Medulla oblongata (tissue), 1 donor: ENCODE results near the gene CARD10.
"Not testable (repeated sequence)": the region's sequence is repeated elsewhere in the genome, so short reads cannot be mapped to it uniquely, and the experiment has no call there.

Source experiments
- DNase-seq: peaks from one replicate; pipeline ENCODE4 v3.0.0-alpha.2; 2015; ENCODE audit errors: extremely low spot score

CARD10 gene

DNA sequence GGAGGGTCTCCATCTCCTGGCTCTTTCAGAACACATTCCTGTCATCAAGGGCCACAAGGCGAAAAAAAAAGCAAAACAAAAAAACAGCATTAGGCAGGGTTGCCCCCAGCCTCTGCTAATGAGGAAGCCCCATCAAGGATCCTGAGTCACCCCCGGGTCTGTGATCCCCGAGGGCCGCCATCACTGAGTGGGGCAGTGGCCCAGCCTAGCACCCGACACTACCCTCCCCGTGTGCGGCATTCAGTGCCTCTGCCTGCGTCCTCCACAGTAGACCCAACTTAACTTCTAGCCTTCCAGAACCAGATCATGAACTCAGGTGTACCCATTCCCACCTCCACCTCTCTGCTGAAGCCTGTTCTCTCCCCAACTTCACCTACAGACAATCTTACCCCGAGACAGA lies 34.5 kb upstream of the CARD10 start:
- no peak for DNase-seq

- no peak for DNase-seq
Observed at GRCh38 chr22:37552524-37553163, 33.4 kb upstream of the CARD10 start.

- no peak for DNase-seq
Observed at GRCh38 chr22:37551981-37552380, 32.8 kb upstream of the CARD10 start.

DNA sequence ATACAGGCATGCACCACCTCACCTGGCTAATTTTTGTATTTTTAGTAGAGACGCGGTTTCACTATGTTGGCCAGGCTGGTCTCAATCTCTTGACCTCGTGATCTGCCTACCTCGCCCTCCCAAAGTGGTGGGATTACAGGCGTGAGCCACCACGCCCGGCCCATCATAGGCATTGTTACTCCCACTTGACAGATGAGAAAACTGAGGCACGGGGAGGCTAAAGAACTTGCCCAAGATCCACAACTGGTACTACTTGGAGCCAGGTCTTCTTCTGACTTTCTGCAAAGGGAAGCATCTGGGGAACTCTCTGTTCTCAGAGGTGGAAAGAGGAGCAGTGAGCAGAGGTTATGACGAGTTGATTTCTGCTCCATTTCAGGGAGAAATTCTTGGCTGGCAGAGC lies 31.7 kb upstream of the CARD10 start:
- not testable (repeated sequence) for DNase-seq

GRCh38 chr22:37549704-37550059 lies 30.5 kb upstream of the CARD10 start:
- DNase-seq: peak; percentile 92

DNA sequence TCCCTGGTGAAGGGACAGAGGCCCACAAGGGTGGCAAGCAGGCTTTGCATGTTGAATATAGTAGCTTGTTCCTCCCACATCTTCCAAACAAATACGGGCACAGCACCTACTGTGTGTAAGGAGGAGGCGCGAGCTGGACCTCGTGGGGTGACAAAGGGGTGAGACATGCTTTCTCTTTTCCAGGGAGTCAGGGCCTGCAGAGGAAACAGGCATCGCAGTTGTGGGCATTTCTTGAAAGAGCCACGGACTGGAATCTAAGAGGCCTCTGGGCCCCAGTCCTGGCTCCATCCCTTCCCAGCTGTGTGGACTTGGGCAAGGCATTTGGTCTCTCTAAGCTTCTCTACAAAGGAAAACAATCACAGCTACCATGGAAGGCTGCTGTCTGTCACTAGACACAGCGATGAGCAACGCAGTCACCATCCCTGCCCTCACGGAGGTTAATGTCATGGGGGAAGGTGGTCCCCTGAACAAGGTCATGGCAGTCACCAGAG lies 28.1 kb upstream of the CARD10 start:
- no peak for DNase-seq

DNA sequence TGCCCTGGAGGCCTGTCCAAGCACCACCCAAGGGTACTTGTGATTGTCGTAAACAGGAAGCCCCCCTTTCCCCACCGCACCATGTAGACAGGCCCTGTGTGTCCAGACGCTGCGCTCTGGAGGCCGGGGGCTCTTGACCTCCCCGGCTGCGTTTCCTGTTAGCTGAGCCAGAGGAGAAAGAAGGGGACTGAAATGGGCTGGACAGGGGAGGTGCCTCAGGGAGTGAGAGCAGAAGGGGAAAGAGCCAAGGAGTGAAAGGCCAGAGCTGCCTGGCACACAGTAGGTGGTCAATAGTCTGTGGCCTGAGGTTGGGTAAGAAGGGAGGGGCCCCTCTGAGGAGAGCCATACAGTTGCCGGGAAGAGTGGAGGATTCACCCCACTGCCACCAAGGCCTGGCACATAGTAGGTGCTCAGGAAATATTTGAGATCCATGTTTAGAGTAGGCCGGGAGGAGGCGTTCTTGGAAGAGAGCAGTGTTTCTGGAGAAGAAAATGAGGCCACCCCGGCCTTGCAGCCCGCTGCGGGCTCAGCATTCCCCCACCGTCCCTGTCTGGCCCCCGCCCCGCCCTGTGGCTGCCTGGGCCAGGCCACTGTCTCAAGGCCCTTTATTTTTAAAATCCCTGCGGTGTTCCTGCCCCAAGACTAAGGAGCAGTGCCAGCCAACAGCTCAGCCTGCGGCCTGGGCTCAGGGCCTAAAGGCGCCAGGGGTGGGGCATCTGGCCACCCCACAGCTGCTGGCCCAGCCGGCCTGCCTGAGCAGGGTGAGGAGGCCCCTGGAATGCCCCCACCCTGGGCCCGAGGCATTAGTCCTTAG lies 27.4 kb upstream of the CARD10 start:
- peak; percentile 80 for DNase-seq

GRCh38 chr22:37545703-37546436 lies 26.7 kb upstream of the CARD10 start:
- DNase-seq: peak; percentile 78

- peak; percentile 76 for DNase-seq
Observed at GRCh38 chr22:37544955-37545702, 25.9 kb upstream of the CARD10 start.

GRCh38 chr22:37542959-37543358 lies 23.7 kb upstream of the CARD10 start:
- DNase-seq: no peak

GRCh38 chr22:37542416-37542815 lies 23.2 kb upstream of the CARD10 start:
- DNase-seq: not testable (repeated sequence)

GRCh38 chr22:37539790-37540189 lies 20.6 kb upstream of the CARD10 start:
- not testable (repeated sequence) for DNase-seq

DNA sequence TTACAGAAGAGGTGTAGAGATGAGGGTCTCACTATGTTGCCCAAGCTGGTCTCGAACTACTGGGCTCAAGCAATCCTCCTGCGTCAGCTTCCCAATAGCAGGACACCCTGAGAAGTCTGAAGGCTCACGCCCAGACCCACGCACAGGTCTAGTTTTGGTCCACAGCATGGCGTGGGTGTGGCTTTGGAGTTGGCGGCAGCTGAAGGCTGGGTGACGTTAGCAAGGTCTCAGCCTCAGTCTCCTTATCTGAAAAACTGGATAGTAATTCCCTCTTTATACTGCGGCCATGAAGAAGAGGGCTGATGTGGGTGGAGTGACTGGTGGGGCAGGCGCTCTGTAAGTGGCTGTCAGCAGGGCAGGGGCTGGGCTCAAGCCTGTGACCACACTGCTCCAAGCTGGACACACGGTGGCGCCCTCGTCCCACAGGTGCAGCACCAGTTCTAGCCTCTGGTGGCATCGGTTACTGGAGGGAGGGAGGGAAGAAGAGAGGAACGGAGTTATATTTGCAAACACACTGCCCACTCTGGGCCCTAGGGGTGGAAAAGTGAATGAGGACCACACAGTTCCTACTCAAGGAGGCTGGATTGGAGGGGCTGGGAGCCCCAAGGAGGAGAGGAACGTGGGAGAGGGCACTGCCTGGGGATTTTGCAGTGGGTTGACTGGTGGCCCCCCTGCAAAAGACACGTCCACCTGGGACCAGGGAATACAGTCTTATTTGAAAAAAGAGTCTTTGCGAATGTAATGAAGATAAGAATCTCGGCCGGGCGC lies 19.6 kb upstream of the CARD10 start:
- peak; percentile 97 for DNase-seq

DNA sequence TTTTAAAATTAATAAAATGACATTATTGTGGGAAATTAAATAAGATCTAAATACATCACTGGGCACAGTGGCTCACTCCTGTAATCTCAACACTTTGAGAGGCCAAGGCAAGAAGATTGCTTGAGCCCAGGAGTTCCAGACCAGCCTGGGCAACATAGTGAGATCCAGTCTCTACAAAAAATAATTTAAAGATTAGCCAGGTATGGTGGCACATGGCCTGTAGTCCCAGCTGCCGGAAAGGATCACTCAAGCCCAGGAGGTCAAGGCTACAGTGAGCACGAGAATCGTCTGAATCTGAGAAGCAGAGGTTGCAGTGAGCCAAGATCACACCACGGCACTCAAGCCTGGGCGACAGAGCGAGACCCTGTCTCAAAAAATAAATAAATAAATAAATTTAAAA lies 15.9 kb upstream of the CARD10 start:
- DNase-seq: no peak

- DNase-seq: no peak
Observed at GRCh38 chr22:37534445-37534844, 15.2 kb upstream of the CARD10 start.

DNA sequence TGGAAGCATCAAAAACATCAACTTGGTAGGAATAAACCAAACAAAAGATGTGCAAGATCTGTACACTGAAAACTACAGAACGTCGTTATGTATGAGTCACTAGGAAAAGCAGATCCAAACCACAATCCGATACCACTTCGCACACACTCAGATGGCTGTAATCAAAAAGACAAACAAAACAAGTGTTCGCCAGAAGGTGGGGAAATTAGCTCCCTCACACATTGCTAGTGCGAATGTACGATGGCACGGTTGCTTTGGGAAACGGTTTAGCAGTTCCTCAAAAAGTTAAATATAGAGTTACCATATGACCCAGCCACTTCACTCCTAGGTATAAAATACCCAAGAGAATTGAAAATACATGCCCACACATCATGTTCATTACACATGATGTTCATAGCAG lies 14.8 kb upstream of the CARD10 start:
- peak; percentile 50 for DNase-seq

- no peak for DNase-seq
Observed at GRCh38 chr22:37529652-37530345, 10.6 kb upstream of the CARD10 start.

- DNase-seq: not testable (repeated sequence)
Observed at GRCh38 chr22:37527952-37528351, 8.7 kb upstream of the CARD10 start.

GRCh38 chr22:37527081-37527752 lies 8.0 kb upstream of the CARD10 start:
- not testable (repeated sequence) for DNase-seq

- no peak for DNase-seq
Observed at GRCh38 chr22:37526376-37526775, 7.2 kb upstream of the CARD10 start.
